H9 (cell line): Measurements from ENCODE around the gene OR10V1. TPM values are rescaled to one million over a fixed set of nuclear protein-coding genes. Genes with fewer than 3 reads are reported as not detected.

Source experiments
- DNase-seq: peaks from one replicate; pipeline ENCODE4 v3.0.0-alpha.2; 2017
- H2AFZ ChIP-seq: one replicate; pipeline ENCODE4 v1.6.1; 2013; ENCODE audit warnings: mild to moderate bottlenecking, low read length, control low read depth, moderate library complexity
- H2AK5ac ChIP-seq: 2 replicates; pipeline ENCODE4 v1.6.1; 2013; ENCODE audit warnings: low read length, control low read depth, mixed read lengths; ENCODE audit not compliant: insufficient read length
- H2BK120ac ChIP-seq: one replicate; pipeline ENCODE4 v1.6.1; 2013; ENCODE audit warnings: low read depth, mild to moderate bottlenecking, low read length, control low read depth, inconsistent platforms; ENCODE audit not compliant: poor library complexity, severe bottlenecking
- H2BK12ac ChIP-seq: 2 replicates; pipeline ENCODE4 v1.6.1; 2013; ENCODE audit warnings: low read length, control low read depth, mixed read lengths, low read depth; ENCODE audit not compliant: insufficient read length
- H2BK15ac ChIP-seq: 2 replicates; pipeline ENCODE4 v1.6.1; 2013; ENCODE audit warnings: low read depth, low read length, control low read depth
- H2BK20ac ChIP-seq: one replicate; pipeline ENCODE4 v1.6.1; 2013; ENCODE audit warnings: low read depth, mild to moderate bottlenecking, low read length, control low read depth, inconsistent platforms; ENCODE audit not compliant: poor library complexity, severe bottlenecking
- H2BK5ac ChIP-seq: 2 replicates; pipeline ENCODE4 v1.6.1; 2013; ENCODE audit warnings: low read length, control low read depth, mixed read lengths; ENCODE audit not compliant: insufficient read length
- H3K14ac ChIP-seq: 2 replicates; pipeline ENCODE4 v1.6.1; 2013; ENCODE audit warnings: low read length, control low read depth; ENCODE audit not compliant: insufficient read depth
- H3K18ac ChIP-seq: 2 replicates; pipeline ENCODE4 v1.6.1; 2013; ENCODE audit warnings: low read depth, mild to moderate bottlenecking, mixed read lengths, low read length, control low read depth; ENCODE audit not compliant: insufficient read length
- H3K23ac ChIP-seq: 2 replicates; pipeline ENCODE4 v1.6.1; 2013; ENCODE audit warnings: low read length, control low read depth, mixed read lengths, low read depth; ENCODE audit not compliant: insufficient read length
- H3K23me2 ChIP-seq: 2 replicates; pipeline ENCODE4 v1.6.1; 2013; ENCODE audit warnings: low read depth, mild to moderate bottlenecking, mixed read lengths, low read length, control low read depth; ENCODE audit not compliant: insufficient read length, poor library complexity, severe bottlenecking
- H3K27ac ChIP-seq: 2 replicates; pipeline ENCODE4 v1.5.1; 2013; ENCODE audit warnings: low read length, control low read depth, mixed read lengths, low read depth; ENCODE audit not compliant: insufficient read length
- H3K27me3 ChIP-seq: 2 replicates; pipeline ENCODE4 v1.6.1; 2013; ENCODE audit warnings: low read length, control low read depth, inconsistent platforms; ENCODE audit not compliant: insufficient read depth
- H3K4ac ChIP-seq: 2 replicates; pipeline ENCODE4 v1.6.1; 2013; ENCODE audit warnings: low read depth, mild to moderate bottlenecking, control low read depth, inconsistent platforms, low read length, moderate library complexity
- H3K4me1 ChIP-seq: 2 replicates; pipeline ENCODE4 v1.6.1; 2013; ENCODE audit warnings: low read length, control low read depth, inconsistent platforms; ENCODE audit not compliant: insufficient read depth
- H3K4me2 ChIP-seq: 2 replicates; pipeline ENCODE4 v1.6.1; 2013; ENCODE audit warnings: low read length, control low read depth, mixed read lengths; ENCODE audit not compliant: insufficient read length, insufficient read depth
- H3K56ac ChIP-seq: 2 replicates; pipeline ENCODE4 v1.6.1; 2013; ENCODE audit warnings: low read depth, mild to moderate bottlenecking, mixed read lengths, low read length, control low read depth; ENCODE audit not compliant: insufficient read length
- H3K79me1 ChIP-seq: 2 replicates; pipeline ENCODE4 v1.6.1; 2013; ENCODE audit warnings: low read depth, mild to moderate bottlenecking, moderate library complexity, low read length, control low read depth, inconsistent platforms; ENCODE audit not compliant: insufficient read depth, poor library complexity, severe bottlenecking
- H3K79me2 ChIP-seq: 2 replicates; pipeline ENCODE4 v1.6.1; 2013; ENCODE audit warnings: low read length, control low read depth, inconsistent platforms; ENCODE audit not compliant: insufficient read depth
- H3K9ac ChIP-seq: 2 replicates; pipeline ENCODE4 v1.6.1; 2013; ENCODE audit warnings: low read length, control low read depth, mixed read lengths; ENCODE audit not compliant: insufficient read length; ENCODE audit errors: extremely low read depth
- H3K9me3 ChIP-seq: one replicate; pipeline ENCODE4 v1.6.1; 2013; ENCODE audit warnings: low read depth, low read length, inconsistent platforms; ENCODE audit not compliant: control insufficient read depth
- H3T11ph ChIP-seq: one replicate; pipeline ENCODE4 v1.6.1; 2013; ENCODE audit warnings: mild to moderate bottlenecking, low read length, control low read depth, inconsistent platforms
- H4K20me1 ChIP-seq: one replicate; pipeline ENCODE4 v1.6.1; 2013; ENCODE audit not compliant: control insufficient read depth, insufficient read length, insufficient read depth
- H4K5ac ChIP-seq: 2 replicates; pipeline ENCODE4 v1.6.1; 2013; ENCODE audit warnings: low read depth, mild to moderate bottlenecking, mixed read lengths, low read length, control low read depth; ENCODE audit not compliant: insufficient read length
- H4K8ac ChIP-seq: replicated peaks from 2 replicates; pipeline ENCODE4 v1.6.1; 2013; ENCODE audit warnings: low read length, control low read depth, mixed read lengths, low read depth; ENCODE audit not compliant: insufficient read length
- H4K91ac ChIP-seq: 2 replicates; pipeline ENCODE4 v1.6.1; 2013; ENCODE audit warnings: low read depth, mild to moderate bottlenecking, moderate library complexity, mixed read lengths, low read length, control low read depth; ENCODE audit not compliant: insufficient read length
- H3K27ac Mint-ChIP-seq, 3 experiments: 2 replicates in 2 of 3; 3 replicates in 1 of 3; pipeline ENCODE4 v1.8.0; 2020 to 2021; ENCODE audit warnings: mixed read lengths in 3 of 3, mild to moderate bottlenecking in 1 of 3, moderate library complexity in 1 of 3
- H3K27me3 Mint-ChIP-seq: 2 replicates; pipeline ENCODE4 v1.8.0; 2021; ENCODE audit warnings: low read depth, mild to moderate bottlenecking, moderate library complexity, mixed read lengths
- H3K36me3 Mint-ChIP-seq, 3 experiments: 2 replicates in 2 of 3; 3 replicates in 1 of 3; pipeline ENCODE4 v1.8.0; 2020 to 2021; ENCODE audit warnings: low read depth in 3 of 3, mixed read lengths in 3 of 3; ENCODE audit not compliant: insufficient read depth in 1 of 3
- H3K4me1 Mint-ChIP-seq, 2 experiments: 2 replicates each; pipeline ENCODE4 v1.8.0; 2020; ENCODE audit warnings: mixed read lengths in 2 of 2
- H3K4me3 Mint-ChIP-seq, 2 experiments: 2 replicates in 1 of 2; 3 replicates in 1 of 2; pipeline ENCODE4 v1.8.0; 2020 to 2021; ENCODE audit warnings: mild to moderate bottlenecking in 2 of 2, mixed read lengths in 2 of 2, moderate library complexity in 1 of 2
- H3K9me3 Mint-ChIP-seq, 2 experiments: 2 replicates in 1 of 2; 3 replicates in 1 of 2; pipeline ENCODE4 v1.8.0; 2020; ENCODE audit warnings: mild to moderate bottlenecking in 2 of 2, mixed read lengths in 2 of 2, moderate library complexity in 1 of 2
- CTCF ChIP-seq: fragments of 200-600 bp; sonication (generic); conservative IDR thresholded peaks from 3 replicates; pipeline ENCODE4 v1.8.0; 2021; ENCODE audit warnings: antibody characterized with exemption, mild to moderate bottlenecking
- WGBS: extraction: QIAGEN DNeasy Blood & Tissue Kit; methylation state at CpG from one replicate; pipeline ENCODE4 v1.1.7; 2013; ENCODE audit warnings: missing lambda C conversion rate, low lambda C conversion rate, mixed read lengths; ENCODE audit not compliant: insufficient read length; ENCODE audit errors: extremely low coverage; 5-methylcytosine and 5-hydroxymethylcytosine counted together
- total RNA-seq: library from RNA; stranded (reverse); gene quantifications from 2 replicates; pipeline ENCODE4 v1.2.1, GENCODE V29; 2021

OR10V1 gene
- total RNA-seq, 1 experiment from 2014 or later = not detected

- H3K9me3 Mint-ChIP-seq = no peaks in the 10 kb centered on the region
- no peaks in the 10 kb centered on the region for H3K79me1 ChIP-seq
- no peak overlapping the region for H2BK5ac ChIP-seq
- H2BK20ac ChIP-seq = no peak overlapping the region
- H4K20me1 ChIP-seq = no peaks in the 10 kb centered on the region
- no peak overlapping the region for H2AFZ ChIP-seq
- H2BK12ac ChIP-seq = no peak overlapping the region
- H3K4me3 Mint-ChIP-seq = no peak overlapping the region
- no peaks in the 10 kb centered on the region for H3K23me2 ChIP-seq
- no peaks in the 10 kb centered on the region for H3K4me1 ChIP-seq
- H3K23ac ChIP-seq = no peak overlapping the region
- TF ChIP-seq CTCF = no peak
- no peak overlapping the region for H3K56ac ChIP-seq
- no peak overlapping the region for H4K5ac ChIP-seq
- H3K4me2 ChIP-seq = no peak overlapping the region
- no peak overlapping the region for H2BK15ac ChIP-seq
- no peaks in the 10 kb centered on the region for H3K79me2 ChIP-seq
- H3K4ac ChIP-seq = no peak overlapping the region
- no peak overlapping the region for H2AK5ac ChIP-seq
- no peak overlapping the region for H3K27ac Mint-ChIP-seq
- no peak for DNase-seq
- no peaks in the 10 kb centered on the region for H3K27me3 Mint-ChIP-seq
- H4K91ac ChIP-seq = no peak overlapping the region
- no peak overlapping the region for H3K9ac ChIP-seq
- H3K14ac ChIP-seq = no peak overlapping the region
- no peak overlapping the region for H2BK120ac ChIP-seq
- no peak overlapping the region for H3T11ph ChIP-seq
- H3K36me3 Mint-ChIP-seq = no peaks in the 10 kb centered on the region
- peaks cover 0 to 4% of the 10 kb centered on the region in 2 experiments; a peak in 1 of 4 replicates for H3K4me1 Mint-ChIP-seq
- H3K27me3 ChIP-seq = no peaks in the 10 kb centered on the region
- no peak overlapping the region for H3K18ac ChIP-seq
- no peak overlapping the region for H3K27ac ChIP-seq
- no peak overlapping the region for H4K8ac ChIP-seq
- H3K9me3 ChIP-seq = no peaks in the 10 kb centered on the region
- whole genome bisulfite sequencing = no CpG with 5 or more reads among the region's 5 CpGs
Observed at GRCh38 chr11:59729834-59730233, 16.2 kb upstream of the OR10V1 start.
